DMS 273 treated with DMSO at 0.1 percent for 48 hours (cell line): Measurements from ENCODE around the gene TSPAN19.
"Not testable (repeated sequence)": the region's sequence is repeated elsewhere in the genome, so short reads cannot be mapped to it uniquely, and the experiment has no call there.

Source experiments
- DNase-seq: peaks from one replicate; lab custom pipeline; 2025; lab: John Stamatoyannopoulos, UW

TSPAN19 gene

DNA sequence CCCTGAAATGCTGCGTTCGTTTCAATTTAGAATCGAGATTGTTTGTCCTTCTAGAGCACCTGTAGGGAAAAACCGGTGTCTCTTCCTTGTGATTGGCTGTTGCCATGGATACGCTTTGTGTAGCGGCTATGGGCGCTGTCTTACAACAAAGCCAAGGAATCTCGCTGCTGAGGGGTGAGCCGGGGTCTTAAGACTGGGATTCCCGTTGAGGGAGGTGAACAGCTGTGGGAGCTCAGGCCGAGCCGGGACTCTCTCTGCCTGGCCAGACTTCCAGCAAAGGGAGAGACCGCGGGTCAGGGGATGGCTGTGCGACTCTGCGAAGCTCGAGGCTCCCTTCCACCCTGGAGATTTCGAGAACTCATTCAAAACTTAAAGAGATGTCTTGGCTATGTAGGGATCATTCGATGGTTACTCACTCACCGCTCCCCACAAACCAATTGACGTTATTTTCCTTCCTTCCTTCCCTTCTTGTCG, at the start of gene TSPAN19, which contains the start of gene LRRIQ1:
Gene TSPAN19 (minus strand): TSS at position 44 of the 474 bp plus-strand sequence. CDS start 6,331 bp downstream, outside the sequence.
Gene LRRIQ1 (plus strand): TSS at position 118 of the 474 bp plus-strand sequence. CDS start 1,826 bp downstream, outside the sequence.
- DNase-seq = peak; percentile 66

DNA sequence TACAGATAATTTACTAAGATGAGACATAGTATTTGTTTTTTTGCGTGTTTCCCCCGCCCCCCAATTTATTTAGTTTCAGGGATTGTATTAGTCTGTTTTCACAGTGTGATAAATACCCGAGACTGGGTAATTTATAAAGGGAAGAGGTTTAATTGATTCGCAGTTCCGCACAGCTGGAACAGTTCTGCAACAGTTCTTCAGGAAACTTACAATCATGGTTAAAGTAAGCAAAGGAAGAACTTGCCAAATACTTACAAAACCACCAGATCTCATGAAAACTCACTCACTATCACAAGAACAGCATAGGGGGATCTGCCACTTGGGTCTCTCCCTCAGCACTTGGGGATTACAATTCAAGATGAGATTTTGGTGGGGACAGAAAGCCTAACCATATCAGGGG, 49.0 kb upstream of the TSPAN19 start:
- DNase-seq = no peak

DNA sequence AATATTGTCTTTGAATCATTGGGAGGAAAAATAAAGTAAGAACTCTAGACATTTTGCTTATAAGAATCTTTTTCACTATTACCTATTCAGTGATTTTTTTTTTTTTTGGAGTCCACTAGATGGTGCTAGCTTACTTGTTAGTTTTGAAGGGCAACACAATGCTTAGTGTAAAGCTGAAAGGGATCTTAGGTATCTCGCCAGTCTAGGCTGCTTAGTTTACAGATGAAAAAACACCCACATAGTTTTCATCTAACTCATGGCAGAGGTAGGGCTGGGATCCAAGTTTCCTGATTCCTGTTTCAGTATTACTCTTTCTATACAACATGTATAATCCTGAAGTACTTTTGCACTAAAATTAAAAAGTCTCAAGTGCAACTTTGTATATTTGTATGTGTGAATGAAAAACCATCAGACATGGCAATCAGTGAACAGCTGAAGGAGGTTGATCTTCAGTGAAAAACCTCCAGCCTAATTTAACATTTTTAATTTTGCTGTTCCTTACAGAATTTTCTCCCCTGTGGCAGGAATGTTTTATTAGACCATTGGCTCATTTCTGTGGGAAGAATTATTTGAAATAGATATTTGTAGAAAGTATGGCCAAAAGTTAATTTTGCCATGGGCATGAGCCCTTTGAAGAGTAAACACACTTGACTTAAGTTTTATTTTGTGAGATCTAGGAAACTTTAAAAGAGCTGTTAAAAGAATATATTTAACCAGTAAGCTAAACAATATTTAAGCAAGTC, 40.8 kb upstream of the TSPAN19 start:
- peak; percentile 55 for DNase-seq

DNA sequence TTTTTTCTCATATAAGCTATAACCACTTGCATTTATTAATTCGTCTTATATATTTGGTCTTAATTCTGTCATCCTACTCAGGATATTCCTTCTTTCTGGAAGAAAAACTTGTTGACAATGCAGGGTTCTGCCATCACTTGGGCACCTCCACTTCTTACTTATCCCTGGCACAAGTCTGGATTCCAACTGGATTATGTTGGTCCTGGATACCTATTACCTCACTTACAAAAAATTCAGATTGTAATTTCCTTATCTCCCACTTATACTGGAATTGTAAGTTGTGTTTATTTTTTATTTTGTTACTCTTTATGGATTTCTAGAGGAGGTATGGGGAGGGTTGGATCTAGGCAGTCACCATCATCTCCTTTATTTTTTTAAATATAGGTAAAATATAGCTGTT, 36.7 kb upstream of the TSPAN19 start:
- no peak for DNase-seq

DNA sequence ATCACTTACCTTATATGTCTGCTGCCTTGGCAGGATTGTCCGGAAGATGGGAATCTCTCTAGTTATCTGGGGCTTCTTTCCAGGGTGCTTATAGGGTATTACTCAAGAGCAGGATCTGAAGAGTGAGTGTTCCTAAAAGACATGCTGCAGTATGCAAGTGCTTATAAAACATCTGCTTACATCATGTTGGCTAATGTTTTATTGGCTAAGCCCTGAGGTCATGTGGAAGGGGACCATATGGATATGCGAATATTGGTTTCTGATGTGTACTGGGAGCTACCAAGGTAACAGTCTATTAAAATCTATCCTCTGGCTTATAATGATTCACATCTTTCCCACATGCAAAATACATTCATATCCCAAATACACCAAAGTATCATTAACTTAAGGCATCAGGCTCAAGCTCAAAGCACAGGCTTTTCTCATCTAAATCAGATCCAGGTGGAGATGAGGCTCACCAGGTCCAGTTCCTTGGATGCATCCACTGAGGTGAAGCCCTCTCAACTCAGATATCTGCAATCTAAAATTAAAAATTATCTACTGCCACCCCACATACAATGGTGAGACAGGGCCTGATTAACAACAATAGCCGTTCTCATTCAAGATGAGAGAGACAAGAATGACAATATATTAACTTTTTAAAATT, 29.9 kb upstream of the TSPAN19 start:
- no peak for DNase-seq

DNA sequence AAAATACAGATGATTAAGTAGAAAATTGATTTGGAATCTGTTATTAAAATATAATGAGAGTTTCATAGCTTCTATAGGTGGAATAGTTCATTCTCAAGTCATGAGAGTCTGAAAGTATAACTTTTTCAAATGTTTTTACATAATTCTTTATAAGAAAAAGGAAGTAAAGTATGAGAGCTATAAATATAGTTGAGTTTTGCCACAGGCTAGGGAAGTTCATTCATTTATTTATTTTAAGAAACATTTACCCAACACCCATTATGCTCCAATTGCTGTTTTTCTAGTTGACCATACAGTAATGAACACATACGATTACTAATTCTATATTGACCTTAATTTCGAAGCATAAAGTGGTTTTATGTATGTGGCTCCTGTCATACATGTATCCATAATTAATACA, 24.8 kb upstream of the TSPAN19 start:
- DNase-seq = no peak

DNA sequence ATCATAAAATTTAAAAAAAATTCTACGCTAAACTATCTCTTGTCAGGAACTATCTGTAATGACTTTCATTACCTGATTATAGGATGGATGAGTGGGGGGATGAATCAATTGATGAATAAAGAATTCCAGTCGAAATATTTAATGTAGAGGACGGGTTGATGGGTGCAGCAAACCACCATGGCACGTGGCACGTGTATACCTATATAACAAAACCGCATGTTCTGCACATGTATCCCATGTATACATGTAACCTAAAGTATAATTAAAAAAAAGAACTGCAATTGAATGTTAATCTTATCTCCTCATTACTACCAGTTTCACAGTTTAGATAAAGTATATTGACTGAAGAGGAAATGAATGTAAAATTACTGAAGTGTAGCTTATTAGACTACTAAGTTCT, 23.5 kb upstream of the TSPAN19 start:
- DNase-seq = no peak

DNA sequence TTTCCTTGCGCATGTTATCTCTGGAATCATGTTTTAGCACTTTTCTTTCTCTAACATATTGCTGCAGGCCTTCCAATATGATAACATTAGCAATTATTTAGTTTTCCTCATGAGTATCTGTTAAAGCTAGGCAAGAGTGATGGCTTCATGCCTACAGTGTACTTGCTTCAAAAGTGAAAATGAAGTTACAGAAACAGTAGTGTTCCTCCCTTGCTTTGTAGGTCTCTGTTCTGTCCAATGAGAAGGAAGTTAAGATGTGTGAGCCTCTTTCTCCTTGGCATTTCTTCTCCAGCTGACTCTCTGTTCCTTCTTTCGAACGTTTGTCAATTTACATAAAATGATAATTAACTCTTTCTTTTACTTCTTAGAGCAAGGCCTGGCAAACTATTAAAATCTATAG, 22.3 kb upstream of the TSPAN19 start:
- DNase-seq = no peak

DNA sequence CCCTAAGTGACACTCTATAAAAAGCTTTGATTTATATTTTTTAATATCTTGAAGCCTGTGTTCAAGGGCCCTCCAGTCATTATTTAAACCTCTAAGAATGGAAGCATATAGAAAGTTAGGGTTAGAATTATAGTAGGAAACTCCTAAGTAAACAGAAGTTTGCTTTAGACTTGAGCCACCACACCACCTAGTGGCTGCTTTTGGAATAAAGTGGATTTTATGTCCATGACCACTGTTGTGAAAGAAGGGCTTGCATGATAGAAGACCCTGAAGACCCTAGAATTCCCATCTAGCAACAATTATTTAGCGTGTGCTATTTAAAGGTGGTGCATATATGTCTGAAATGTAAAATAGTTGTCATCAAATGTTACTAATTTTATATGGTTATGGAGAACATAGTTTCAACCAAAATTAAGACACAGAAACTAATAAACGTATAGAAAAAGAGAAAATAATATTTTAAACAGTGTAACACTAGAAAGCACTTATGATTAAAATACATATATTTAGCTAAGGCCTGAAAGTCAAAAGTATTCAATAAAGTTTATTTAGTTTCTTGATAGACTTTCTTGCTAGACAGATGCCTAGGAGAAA, 21.4 kb upstream of the TSPAN19 start:
- no peak for DNase-seq

DNA sequence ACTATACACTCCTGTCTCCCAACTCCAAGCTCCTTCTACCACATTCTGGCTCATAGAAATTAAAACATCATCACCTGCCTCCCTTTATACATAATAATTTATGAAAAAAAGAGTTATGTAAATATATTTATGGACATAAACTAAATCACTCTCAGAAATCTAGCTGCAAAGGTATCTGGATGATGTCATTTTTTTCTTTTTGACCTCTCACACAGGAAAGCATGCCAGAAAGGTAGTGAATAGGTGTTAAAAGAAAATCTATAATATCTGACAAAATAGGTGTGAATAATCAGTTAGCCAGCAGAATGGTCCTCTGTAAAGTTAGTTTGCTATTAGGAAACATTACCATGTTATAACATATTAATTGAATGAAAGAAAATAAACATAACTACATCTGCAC, 7.8 kb upstream of the TSPAN19 start:
- DNase-seq = no peak

DNA sequence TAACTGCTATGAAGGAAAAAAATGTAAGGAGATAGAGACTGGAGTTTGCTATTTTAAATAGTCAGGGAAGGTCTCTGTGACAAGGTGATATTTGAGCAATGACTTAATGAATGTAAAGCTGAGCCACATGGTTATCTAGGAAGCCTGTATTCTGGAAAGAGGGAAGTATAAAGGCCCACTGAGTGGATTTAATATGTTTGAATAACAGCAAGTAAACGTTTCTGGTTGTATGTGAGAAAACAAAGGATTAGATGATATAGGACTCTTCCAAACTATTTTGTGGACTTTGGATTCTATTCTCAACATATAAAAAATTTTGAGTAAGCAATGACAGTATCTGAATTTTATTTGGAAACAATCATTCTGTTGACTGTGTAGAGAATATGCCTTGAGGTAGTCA, 5.3 kb upstream of the TSPAN19 start:
- DNase-seq = no peak

DNA sequence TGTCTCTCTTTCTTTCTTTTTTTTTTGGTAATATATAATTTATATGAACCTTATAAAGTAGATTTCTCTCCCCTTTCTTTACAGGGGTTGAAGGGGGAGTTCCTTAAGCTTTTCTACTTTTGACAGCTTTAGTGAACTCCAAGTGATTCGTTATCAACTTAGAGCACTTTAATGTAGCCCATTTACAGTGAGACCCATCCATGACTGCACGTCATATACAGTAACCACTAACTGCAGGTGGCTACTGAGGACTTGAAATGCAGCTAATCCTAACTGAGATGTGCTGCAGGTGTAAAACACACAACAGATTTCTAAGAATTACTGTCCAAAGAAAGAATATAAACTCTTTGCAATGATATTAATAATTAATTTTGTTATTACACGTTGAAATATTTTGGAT, 656 bp upstream of the TSPAN19 start:
- no peak for DNase-seq

DNA sequence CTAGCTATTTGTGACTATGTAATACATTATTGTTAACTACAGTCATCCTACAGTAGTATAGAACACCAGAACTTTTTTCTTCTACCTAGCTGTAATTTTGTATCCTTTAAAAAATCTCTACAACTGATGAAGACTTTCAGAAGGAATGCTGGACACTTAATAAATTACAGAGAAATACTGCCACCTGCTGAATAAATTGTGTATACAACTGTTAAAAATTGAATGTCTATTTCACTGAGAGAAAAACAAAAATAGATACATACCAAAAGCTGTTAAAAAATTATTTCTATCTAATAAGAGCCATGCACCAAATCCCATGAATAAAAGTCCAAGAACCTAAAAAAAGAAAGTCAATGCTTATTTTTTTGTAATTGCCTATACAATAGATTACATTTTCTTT, 6.6 kb downstream of the TSPAN19 start:
- peak; percentile 3 for DNase-seq

DNA sequence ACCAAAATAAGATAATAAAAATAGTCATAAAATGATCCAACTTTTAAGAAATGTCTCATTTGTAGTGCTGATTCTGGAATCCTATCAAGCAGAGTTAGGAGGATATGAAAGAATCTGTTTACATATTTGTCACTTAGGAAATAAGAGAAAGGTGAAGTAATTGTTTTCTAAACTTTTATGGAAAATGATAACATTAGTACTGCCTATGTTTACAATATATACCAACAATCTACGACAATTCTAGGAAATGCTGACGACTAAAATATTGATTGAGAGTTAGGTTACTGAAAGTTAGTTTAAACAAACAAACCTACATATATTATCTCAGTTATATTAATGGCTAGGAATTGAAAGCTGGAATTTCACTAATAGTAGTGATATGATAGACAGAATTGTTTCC, 18.0 kb downstream of the TSPAN19 start:
- DNase-seq = no peak

DNA sequence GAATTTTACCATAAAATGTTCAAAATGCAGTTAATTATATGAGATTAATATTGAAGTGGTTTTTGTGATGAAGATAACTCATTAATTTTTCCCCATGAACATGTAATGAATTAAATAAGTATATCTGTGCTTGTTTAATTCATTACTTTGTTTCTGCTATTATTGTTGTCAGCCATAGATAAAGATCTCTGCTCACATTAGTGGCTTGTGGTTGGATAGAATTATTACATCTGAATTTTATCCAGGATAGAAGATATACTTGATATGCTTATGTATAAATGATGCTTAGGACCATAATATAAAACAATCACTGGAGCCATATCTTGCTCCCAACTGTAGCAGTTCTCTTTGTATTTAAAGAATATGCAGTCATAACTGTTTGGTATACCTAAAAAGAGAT, 18.5 kb downstream of the TSPAN19 start:
- DNase-seq = no peak

DNA sequence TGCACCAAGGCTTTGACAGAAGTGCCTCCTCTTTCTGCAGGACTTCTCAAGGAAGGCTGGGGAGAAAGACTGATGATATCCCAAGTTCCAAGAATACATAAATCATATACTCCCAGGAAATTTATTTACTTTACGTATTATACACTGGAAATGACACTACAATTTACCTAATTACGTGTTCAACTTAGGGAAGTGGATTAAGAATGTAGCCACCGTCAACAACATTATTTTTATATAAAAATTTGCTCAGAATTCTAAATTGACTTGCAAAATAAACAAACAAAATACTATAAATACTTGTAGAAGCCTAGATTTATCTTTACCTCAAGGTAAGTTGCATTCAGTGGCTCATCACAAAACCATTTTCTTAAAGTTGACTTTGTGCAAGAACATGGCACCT, 18.9 kb downstream of the TSPAN19 start:
- DNase-seq = no peak

DNA sequence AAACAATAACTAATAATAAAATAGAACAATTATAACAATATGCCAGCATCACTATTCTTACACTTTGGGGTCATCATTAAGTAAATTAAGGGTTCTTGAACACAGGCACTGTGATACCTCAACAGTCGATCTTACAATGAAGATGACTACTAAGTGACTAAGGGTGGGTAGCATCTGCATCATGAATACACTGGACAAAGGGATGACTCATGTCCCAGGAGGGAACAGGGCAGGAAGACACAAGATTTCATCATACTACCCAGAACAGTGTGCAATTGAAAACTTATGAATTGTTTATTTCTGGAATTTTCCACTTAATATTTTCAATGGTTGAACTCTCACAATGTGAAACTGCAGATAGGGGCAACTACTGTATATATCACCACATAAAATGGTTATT, 19.7 kb downstream of the TSPAN19 start:
- no peak for DNase-seq

DNA sequence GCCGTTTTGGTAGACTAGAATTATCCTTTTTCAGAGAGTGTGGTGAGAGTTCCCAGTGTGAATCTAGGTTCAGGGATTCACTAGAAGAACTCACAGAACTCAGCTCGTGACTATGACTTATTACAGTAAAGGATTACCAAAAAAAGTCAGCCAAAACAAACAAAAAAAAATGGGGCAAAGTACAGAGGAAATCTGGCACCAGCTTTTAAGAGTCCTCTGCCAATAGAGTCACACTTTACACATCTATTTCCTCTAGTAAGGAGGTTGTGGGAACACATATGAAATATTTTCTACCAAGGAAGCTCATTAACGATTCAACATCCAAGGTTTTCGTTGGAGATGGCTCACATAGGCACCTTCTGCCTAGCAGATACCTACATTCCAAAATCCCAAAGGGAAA, 28.2 kb downstream of the TSPAN19 start:
- DNase-seq = no peak

DNA sequence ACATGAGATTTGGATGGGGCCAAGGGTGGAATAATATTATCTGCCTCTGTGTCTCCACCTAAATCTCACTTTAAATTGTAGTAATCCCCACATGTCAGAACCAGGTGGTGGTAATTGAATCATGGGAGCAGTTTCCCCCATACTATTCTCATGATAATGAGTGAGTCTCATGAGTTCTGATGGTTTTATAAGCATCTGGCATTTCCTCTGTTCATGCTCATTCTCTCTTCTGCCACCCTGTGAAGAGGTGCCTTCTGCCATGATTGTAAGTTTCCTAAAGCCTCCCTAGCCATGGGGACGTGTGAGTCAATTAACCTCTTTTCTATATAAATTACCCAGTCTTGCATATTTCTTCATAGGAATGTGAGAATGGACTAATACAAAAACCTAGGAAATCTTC, 29.9 kb downstream of the TSPAN19 start:
- peak; percentile 56 for DNase-seq

DNA sequence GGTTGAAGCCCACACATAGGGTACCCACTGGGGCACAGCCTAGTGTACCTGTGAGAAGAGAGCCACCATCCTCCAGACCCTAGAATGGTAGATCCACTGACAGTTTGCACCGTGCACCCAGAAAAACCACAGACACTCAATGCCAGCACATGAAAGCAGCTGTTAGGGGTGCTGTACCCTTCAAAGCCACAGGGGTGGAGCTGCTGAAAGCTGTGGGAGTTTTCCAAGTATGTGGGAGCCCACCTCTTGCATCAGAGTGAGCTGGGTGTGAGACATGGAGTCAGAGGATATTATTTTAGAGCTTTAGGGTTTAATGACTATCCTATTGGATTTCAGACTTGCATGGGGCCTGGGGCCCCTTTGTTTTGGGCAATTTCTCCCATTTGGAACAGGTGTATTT, 30.5 kb downstream of the TSPAN19 start:
- no peak for DNase-seq

DNA sequence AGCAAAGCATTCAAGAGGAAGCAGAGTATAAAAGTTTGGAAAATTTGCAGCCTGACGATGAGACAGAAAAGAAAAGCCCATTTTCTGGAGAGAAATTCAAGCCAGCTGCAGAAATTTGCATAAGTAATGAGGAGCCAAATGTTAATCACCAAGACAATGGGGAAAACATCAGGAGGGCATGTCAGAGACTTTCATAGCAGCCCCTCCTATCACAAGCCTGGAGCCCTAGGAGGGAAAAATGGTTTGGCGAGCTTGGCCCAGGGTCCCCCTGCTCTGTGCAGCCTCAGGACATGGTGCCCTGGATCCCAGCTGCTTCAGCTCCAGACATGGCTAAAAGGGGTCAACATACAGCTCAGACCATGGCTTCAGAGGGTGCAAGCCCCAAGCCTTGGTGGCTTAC, 31.0 kb downstream of the TSPAN19 start:
- not testable (repeated sequence) for DNase-seq

DNA sequence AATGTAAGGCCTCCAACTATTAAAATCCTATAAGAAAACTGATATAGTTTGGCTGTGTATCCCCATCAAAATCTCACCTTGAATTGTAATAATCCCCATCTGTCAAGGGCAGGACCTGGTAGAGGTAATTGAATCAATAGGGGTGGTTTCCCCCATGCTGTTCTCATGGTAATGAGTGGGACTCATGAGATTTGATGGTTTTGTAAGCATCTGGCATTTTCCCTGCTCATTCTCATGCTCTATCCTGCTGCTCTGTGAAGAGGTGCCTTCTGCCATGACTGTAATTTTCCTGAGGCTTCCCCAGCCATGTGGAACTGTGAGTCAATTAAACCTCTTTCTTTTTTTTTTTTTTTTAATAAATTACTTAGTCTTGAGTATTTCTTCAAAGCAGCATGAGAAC, 31.9 kb downstream of the TSPAN19 start:
- peak; percentile 46 for DNase-seq

DNA sequence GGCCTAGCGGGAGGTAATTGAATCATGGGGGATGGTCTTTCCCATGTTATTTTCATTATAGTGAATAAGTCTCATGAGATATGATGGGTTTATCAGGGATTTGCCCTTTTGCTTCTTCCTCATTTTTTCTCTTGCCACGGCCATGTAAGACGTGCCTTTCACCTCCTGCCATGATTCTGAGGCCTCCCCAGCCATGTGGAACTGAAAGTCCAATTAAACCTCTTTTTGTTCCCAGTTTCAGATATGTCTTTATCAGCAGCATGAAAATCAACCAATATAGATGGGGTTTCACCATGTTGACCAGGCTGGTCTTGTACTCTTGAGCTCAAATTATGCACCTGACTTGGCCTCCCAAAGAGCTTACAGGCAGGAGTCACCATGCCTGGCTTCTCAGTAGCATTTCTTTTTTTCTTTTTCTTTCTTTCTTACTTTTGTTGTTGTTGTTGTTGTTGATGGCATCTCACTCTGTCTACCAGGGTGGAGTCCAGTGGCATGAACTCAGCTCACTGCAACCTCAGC, 33.2 kb downstream of the TSPAN19 start:
- no peak for DNase-seq
